ENCODE data around the gene TMEM239.

GRCh38 chr20:2799271-2799670, 16.9 kb upstream of the TMEM239 start:
- TF ChIP-seq POLR2AphosphoS5 (IDR thresholded peaks at IDR 0.05; ENCODE audit: low read depth, low read length) (no peak), RFX5 (IDR thresholded peaks at IDR 0.05; ENCODE audit: low read length) (no peak), SIN3A (IDR thresholded peaks at IDR 0.05; ENCODE audit: borderline replicate concordance, low read depth, low read length) (no peak), EP300 (IDR thresholded peaks at IDR 0.05; ENCODE audit: borderline replicate concordance in 1 of 2, low read depth in 1 of 2, low read length in 1 of 2) (no peak), NRF1 (IDR thresholded peaks at IDR 0.05; ENCODE audit: low read depth, low read length) (no peak)
- TF ChIP-seq, protein P1, sequence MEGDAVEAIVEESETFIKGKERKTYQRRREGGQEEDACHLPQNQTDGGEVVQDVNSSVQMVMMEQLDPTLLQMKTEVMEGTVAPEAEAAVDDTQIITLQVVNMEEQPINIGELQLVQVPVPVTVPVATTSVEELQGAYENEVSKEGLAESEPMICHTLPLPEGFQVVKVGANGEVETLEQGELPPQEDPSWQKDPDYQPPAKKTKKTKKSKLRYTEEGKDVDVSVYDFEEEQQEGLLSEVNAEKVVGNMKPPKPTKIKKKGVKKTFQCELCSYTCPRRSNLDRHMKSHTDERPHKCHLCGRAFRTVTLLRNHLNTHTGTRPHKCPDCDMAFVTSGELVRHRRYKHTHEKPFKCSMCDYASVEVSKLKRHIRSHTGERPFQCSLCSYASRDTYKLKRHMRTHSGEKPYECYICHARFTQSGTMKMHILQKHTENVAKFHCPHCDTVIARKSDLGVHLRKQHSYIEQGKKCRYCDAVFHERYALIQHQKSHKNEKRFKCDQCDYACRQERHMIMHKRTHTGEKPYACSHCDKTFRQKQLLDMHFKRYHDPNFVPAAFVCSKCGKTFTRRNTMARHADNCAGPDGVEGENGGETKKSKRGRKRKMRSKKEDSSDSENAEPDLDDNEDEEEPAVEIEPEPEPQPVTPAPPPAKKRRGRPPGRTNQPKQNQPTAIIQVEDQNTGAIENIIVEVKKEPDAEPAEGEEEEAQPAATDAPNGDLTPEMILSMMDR (IDR thresholded peaks at IDR 0.05): no peak
- TF ChIP-seq, protein P2, sequence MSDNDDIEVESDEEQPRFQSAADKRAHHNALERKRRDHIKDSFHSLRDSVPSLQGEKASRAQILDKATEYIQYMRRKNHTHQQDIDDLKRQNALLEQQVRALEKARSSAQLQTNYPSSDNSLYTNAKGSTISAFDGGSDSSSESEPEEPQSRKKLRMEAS (IDR thresholded peaks at IDR 0.05; ENCODE audit: low read depth): no peak
